C4-2B (cell line): ENCODE measurements around the gene BYSL.
A peak's percentile ranks its signal among the peaks of the same experiment; 100 is the strongest.

Source experiments
- H3K27ac ChIP-seq: fragments of 450-650 bp; 2 replicates; pipeline ENCODE4 v1.5.1; 2017
- CTCF ChIP-seq: fragments of 450-650 bp; conservative IDR thresholded peaks from 2 replicates; pipeline ENCODE4 v1.5.1; 2017; ENCODE audit warnings: mild to moderate bottlenecking
- ZFX ChIP-seq: fragments of 450-650 bp; IDR thresholded peaks from 2 replicates; pipeline ENCODE4 v1.6.1; 2017

Gene BYSL

GRCh38 chr6:41935193-41935574, 13.9 kb downstream of the BYSL start:
- H3K27ac ChIP-seq, result no peak overlapping the region
- TF ChIP-seq ZFX (no peak), CTCF (no peak)

- H3K27ac ChIP-seq, result no peak overlapping the region
- TF ChIP-seq ZFX, result no peak
- no peak for TF ChIP-seq CTCF
Measured at GRCh38 chr6:41935685-41936072, 14.4 kb downstream of the BYSL start.

DNA sequence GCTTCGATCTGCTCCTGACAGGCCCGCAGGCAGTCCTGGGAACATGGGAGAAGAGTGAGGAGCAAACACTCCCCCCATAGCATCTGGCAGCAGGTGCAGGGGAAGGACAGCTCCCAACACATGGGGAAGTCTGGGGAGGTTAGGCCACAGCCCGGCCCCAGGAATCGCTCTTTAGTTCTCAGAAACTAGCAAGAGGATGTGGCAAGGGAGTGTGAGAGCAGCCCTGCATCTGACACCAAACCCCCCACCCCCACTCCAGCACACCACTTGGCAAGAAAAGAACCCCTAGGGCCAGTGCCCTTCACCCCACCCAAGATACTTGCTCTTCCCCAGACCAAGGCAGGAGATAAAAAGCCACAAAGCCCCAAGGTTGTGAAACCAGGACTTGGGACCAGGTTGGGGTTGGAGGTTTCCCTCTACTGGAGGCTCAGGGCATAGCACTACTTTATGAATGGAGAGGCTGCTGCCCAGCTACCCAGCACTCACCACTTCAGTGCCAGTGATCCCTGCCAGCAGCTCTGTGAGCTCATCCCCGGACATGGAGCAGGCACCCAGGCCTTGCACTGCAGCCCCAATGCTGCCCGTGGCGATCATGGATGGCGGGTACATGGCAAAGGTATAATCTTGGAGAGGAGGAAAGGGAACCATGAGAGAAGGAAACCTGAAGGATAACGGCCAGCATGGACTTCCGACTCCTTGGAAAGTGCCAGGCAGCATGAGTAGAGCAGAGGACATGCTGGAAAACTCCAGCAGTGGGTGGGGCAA, 15.0 kb downstream of the BYSL start:
- peak; percentile 90 for TF ChIP-seq CTCF
- no peak for TF ChIP-seq ZFX
- H3K27ac ChIP-seq, result no peak overlapping the region

DNA sequence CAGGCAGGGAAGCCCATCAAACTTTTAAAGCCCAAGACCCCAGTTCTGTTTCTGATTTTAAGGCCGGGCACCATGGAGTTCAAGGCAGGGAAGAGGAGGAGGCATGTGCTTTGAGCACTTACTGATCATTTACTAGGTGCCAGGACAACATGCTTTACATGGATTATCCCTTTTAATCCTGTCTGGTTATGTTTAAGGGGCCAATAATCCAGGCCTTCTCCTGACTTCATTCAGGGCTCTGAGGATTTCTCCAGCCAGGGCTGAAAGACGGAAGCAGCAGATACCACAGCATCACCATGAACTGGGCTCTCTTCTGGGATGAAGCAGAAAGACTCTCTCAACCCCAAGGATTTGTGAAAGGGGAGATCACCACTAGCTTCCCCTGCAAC, 16.2 kb downstream of the BYSL start:
- TF ChIP-seq CTCF (no peak), ZFX (no peak)
- no peak overlapping the region for H3K27ac ChIP-seq

DNA sequence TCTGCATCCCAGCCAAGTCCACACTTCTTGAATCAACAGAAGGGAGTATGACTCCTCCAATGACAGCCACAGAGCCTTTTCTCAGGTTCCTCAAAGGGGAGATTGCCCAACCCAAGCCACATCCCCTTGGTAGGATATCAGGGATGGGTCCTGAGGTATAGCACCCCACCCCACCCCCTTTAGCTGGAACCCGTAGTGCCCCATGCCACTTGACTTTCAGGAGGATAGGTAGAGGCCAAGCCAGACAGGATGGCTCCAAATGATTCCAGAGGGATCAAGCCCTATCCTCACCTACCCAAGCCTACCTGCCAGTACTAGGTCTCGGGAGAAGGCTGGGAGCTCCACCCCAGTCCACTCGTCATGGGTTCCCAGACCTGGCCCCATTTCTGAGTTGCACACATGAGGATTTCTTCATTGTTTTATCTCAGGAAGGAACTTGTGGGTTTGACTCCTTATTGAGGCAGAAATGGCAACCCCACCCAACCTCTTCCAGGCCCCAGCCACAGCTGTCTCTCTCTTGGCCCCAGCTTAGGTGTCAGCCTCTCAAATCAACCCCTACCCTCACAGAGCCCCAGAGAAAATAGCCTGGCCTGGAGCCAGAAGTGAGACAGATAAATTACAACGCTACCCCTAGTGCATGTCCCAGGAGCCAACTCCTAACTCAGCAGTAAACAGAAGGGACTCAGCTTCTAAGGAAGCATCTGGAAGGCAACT, 16.7 kb downstream of the BYSL start:
- no peak overlapping the region for H3K27ac ChIP-seq
- TF ChIP-seq CTCF (no peak), ZFX (no peak)

DNA sequence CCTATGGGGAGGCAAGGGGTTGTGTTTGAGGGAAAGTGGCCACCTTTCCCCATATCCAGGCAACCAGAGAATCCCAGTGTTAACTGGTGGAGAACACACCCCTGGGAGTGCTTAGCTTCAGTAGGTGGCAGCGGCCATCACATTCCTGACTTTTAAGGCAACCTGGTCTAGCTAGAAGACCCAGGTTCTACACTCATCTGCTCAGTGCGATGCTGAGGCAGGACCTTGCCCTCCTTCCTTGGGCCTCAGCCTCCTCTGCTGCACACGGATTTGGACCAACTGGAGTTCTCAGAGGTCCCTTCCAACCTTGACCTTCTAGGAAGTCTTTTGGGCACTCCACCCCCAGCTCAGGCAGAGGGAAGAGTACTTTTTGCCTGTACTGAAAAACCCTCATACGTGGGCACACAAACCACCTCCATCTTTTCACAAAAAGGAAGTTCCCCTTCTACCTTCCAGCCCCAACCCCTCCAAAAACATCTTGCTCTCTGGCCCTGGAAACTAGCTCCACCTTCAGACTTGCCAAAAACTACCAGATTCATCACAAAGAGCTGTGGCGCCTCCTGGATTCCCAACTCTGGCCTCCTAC, 17.4 kb downstream of the BYSL start:
- H3K27ac ChIP-seq, result no peak overlapping the region
- TF ChIP-seq ZFX, result no peak
- TF ChIP-seq CTCF, result no peak
